ENCODE results near the gene ARRDC1. TPM values are rescaled to one million over a fixed set of nuclear protein-coding genes. Genes with fewer than 3 reads are reported as not detected.

Gene ARRDC1
- total and polyA plus RNA-seq, 9 of the 15 experiments (the other 6 are each of a cell fraction or from before 2014, with no cell fraction given), result 0.21 to 45.3 (median 18.6) TPM

DNA sequence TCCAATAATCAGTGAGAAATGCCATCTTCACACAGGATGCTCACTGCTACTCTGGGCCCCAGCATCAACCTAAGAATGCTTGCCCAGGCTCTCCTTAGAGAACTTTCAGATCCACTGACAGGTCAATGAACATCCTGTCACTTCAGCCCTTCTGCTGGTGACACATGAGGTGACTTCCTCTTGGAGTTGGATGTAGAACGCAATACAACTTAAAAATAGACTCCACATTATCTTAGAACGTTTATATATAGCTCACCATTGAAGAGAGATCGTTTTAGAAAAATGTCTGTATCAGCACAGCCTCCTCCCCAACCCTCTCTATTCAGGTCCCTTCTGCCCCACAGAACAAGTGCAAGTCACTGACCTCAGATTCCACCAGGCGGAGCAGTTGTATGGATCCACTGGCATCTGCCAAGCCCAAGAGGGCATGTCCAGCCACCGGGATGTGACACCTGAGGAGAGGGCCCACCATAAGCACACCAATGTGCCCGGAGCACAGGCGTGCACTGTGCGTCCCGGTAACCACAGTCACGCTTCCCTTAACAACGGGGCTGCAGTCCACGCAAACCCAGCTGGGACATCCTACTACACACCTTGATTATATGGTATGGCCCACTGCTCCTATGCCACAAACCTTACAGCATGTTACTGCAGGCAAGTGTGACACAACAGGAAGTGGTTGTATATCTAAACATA, 29.6 kb upstream of the ARRDC1 start (continued):
- TF ChIP-seq, protein P1, sequence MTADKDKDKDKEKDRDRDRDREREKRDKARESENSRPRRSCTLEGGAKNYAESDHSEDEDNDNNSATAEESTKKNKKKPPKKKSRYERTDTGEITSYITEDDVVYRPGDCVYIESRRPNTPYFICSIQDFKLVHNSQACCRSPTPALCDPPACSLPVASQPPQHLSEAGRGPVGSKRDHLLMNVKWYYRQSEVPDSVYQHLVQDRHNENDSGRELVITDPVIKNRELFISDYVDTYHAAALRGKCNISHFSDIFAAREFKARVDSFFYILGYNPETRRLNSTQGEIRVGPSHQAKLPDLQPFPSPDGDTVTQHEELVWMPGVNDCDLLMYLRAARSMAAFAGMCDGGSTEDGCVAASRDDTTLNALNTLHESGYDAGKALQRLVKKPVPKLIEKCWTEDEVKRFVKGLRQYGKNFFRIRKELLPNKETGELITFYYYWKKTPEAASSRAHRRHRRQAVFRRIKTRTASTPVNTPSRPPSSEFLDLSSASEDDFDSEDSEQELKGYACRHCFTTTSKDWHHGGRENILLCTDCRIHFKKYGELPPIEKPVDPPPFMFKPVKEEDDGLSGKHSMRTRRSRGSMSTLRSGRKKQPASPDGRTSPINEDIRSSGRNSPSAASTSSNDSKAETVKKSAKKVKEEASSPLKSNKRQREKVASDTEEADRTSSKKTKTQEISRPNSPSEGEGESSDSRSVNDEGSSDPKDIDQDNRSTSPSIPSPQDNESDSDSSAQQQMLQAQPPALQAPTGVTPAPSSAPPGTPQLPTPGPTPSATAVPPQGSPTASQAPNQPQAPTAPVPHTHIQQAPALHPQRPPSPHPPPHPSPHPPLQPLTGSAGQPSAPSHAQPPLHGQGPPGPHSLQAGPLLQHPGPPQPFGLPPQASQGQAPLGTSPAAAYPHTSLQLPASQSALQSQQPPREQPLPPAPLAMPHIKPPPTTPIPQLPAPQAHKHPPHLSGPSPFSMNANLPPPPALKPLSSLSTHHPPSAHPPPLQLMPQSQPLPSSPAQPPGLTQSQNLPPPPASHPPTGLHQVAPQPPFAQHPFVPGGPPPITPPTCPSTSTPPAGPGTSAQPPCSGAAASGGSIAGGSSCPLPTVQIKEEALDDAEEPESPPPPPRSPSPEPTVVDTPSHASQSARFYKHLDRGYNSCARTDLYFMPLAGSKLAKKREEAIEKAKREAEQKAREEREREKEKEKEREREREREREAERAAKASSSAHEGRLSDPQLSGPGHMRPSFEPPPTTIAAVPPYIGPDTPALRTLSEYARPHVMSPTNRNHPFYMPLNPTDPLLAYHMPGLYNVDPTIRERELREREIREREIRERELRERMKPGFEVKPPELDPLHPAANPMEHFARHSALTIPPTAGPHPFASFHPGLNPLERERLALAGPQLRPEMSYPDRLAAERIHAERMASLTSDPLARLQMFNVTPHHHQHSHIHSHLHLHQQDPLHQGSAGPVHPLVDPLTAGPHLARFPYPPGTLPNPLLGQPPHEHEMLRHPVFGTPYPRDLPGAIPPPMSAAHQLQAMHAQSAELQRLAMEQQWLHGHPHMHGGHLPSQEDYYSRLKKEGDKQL (CRISPR knock-in tag; IDR thresholded peaks at IDR 0.05; ENCODE audit: borderline replicate concordance), result no peak
- TF ChIP-seq ZNF408 (CRISPR knock-in tag; IDR thresholded peaks at IDR 0.05; ENCODE audit: low read depth) (no peak), ZNF589 (CRISPR knock-in tag; IDR thresholded peaks at IDR 0.05; ENCODE audit: low read depth) (peak; percentile 5; the same call in 1 of the 2 replicates), SMARCE1 (IDR thresholded peaks at IDR 0.05) (no peak), ZNF3 (CRISPR knock-in tag; IDR thresholded peaks at IDR 0.05) (peak; percentile 89; the same call in 1 of the 2 replicates), MCM5 (IDR thresholded peaks at IDR 0.05; ENCODE audit: low read depth) (no peak), POLR2H (tag; IDR thresholded peaks at IDR 0.05; ENCODE audit: low read depth) (no peak)
- TF ChIP-seq, protein P2, sequence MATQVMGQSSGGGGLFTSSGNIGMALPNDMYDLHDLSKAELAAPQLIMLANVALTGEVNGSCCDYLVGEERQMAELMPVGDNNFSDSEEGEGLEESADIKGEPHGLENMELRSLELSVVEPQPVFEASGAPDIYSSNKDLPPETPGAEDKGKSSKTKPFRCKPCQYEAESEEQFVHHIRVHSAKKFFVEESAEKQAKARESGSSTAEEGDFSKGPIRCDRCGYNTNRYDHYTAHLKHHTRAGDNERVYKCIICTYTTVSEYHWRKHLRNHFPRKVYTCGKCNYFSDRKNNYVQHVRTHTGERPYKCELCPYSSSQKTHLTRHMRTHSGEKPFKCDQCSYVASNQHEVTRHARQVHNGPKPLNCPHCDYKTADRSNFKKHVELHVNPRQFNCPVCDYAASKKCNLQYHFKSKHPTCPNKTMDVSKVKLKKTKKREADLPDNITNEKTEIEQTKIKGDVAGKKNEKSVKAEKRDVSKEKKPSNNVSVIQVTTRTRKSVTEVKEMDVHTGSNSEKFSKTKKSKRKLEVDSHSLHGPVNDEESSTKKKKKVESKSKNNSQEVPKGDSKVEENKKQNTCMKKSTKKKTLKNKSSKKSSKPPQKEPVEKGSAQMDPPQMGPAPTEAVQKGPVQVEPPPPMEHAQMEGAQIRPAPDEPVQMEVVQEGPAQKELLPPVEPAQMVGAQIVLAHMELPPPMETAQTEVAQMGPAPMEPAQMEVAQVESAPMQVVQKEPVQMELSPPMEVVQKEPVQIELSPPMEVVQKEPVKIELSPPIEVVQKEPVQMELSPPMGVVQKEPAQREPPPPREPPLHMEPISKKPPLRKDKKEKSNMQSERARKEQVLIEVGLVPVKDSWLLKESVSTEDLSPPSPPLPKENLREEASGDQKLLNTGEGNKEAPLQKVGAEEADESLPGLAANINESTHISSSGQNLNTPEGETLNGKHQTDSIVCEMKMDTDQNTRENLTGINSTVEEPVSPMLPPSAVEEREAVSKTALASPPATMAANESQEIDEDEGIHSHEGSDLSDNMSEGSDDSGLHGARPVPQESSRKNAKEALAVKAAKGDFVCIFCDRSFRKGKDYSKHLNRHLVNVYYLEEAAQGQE (IDR thresholded peaks at IDR 0.05; ENCODE audit: borderline replicate concordance), result no peak
- TF ChIP-seq, protein P2 (CRISPR knock-in tag; IDR thresholded peaks at IDR 0.05; ENCODE audit: low read depth), result no peak
- TF ChIP-seq, protein P3, sequence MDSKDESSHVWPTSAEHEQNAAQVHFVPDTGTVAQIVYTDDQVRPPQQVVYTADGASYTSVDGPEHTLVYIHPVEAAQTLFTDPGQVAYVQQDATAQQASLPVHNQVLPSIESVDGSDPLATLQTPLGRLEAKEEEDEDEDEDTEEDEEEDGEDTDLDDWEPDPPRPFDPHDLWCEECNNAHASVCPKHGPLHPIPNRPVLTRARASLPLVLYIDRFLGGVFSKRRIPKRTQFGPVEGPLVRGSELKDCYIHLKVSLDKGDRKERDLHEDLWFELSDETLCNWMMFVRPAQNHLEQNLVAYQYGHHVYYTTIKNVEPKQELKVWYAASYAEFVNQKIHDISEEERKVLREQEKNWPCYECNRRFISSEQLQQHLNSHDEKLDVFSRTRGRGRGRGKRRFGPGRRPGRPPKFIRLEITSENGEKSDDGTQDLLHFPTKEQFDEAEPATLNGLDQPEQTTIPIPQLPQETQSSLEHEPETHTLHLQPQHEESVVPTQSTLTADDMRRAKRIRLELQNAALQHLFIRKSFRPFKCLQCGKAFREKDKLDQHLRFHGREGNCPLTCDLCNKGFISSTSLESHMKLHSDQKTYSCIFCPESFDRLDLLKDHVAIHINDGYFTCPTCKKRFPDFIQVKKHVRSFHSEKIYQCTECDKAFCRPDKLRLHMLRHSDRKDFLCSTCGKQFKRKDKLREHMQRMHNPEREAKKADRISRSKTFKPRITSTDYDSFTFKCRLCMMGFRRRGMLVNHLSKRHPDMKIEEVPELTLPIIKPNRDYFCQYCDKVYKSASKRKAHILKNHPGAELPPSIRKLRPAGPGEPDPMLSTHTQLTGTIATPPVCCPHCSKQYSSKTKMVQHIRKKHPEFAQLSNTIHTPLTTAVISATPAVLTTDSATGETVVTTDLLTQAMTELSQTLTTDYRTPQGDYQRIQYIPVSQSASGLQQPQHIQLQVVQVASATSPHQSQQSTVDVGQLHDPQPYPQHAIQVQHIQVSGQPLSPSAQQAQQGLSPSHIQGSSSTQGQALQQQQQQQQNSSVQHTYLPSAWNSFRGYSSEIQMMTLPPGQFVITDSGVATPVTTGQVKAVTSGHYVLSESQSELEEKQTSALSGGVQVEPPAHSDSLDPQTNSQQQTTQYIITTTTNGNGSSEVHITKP (IDR thresholded peaks at IDR 0.05; ENCODE audit: partially characterized antibody), result peak; percentile 23

All from K562 (cell line).